GM21619 (cell line): ENCODE measurements around the gene SHISA5.
A peak's percentile ranks its signal among the peaks of the same experiment; 100 is the strongest.
"Not testable (repeated sequence)": the region's sequence is repeated elsewhere in the genome, so short reads cannot be mapped to it uniquely, and the experiment has no call there.

Experiments
- ATAC-seq: cut with Tn5 transposase; IDR thresholded peaks from one replicate; pipeline ENCODE4 v1.9.1; 2021; ENCODE audit not compliant: unreplicated experiment

SHISA5 gene

GRCh38 chr3:48504051-48504946, at the start of gene SHISA5:
Gene SHISA5, minus strand, starts transcription at chr3:48504174. Its CDS starts 80 bp downstream, at chr3:48504094.
- no peak for ATAC-seq

- ATAC-seq: no peak
Observed at GRCh38 chr3:48553361-48553760, 49.4 kb upstream of the SHISA5 start.

- no peak for ATAC-seq
Observed at GRCh38 chr3:48552111-48552951, 48.4 kb upstream of the SHISA5 start.

- not testable (repeated sequence) for ATAC-seq
Observed at GRCh38 chr3:48551651-48552050, 47.7 kb upstream of the SHISA5 start.

GRCh38 chr3:48548729-48549705, 45.0 kb upstream of the SHISA5 start:
- peak; percentile 62 for ATAC-seq

GRCh38 chr3:48548126-48548525, 44.2 kb upstream of the SHISA5 start:
- no peak for ATAC-seq

GRCh38 chr3:48546203-48546829, 42.3 kb upstream of the SHISA5 start:
- ATAC-seq: no peak

GRCh38 chr3:48544141-48544540, 40.2 kb upstream of the SHISA5 start:
- no peak for ATAC-seq

GRCh38 chr3:48543271-48543866, 39.4 kb upstream of the SHISA5 start:
- ATAC-seq: no peak

GRCh38 chr3:48538451-48538850, 34.5 kb upstream of the SHISA5 start:
- no peak for ATAC-seq

GRCh38 chr3:48536785-48537184, 32.8 kb upstream of the SHISA5 start:
- ATAC-seq: no peak

- no peak for ATAC-seq
Observed at GRCh38 chr3:48536116-48536515, 32.1 kb upstream of the SHISA5 start.

GRCh38 chr3:48535578-48535977, 31.6 kb upstream of the SHISA5 start:
- ATAC-seq: no peak

- ATAC-seq: no peak
Observed at GRCh38 chr3:48532977-48533337, 29.0 kb upstream of the SHISA5 start.

GRCh38 chr3:48532271-48532976, 28.4 kb upstream of the SHISA5 start:
- no peak for ATAC-seq

GRCh38 chr3:48530701-48531100, 26.7 kb upstream of the SHISA5 start:
- ATAC-seq: not testable (repeated sequence)

- ATAC-seq: no peak
Observed at GRCh38 chr3:48528754-48529153, 24.8 kb upstream of the SHISA5 start.

GRCh38 chr3:48528048-48528447, 24.1 kb upstream of the SHISA5 start:
- no peak for ATAC-seq

GRCh38 chr3:48524970-48525369, 21.0 kb upstream of the SHISA5 start:
- no peak for ATAC-seq
